ENCODE measurements around the gene NSUN4. TPM values are rescaled to one million over a fixed set of nuclear protein-coding genes. Genes with fewer than 3 reads are reported as not detected.
"Not testable (repeated sequence)": the region's sequence is repeated elsewhere in the genome, so short reads cannot be mapped to it uniquely, and the experiment has no call there.

Gene NSUN4
- total RNA-seq, 4 donors from 2014 or later, result 11.4 to 24.5 (median 18.4) TPM

DNA sequence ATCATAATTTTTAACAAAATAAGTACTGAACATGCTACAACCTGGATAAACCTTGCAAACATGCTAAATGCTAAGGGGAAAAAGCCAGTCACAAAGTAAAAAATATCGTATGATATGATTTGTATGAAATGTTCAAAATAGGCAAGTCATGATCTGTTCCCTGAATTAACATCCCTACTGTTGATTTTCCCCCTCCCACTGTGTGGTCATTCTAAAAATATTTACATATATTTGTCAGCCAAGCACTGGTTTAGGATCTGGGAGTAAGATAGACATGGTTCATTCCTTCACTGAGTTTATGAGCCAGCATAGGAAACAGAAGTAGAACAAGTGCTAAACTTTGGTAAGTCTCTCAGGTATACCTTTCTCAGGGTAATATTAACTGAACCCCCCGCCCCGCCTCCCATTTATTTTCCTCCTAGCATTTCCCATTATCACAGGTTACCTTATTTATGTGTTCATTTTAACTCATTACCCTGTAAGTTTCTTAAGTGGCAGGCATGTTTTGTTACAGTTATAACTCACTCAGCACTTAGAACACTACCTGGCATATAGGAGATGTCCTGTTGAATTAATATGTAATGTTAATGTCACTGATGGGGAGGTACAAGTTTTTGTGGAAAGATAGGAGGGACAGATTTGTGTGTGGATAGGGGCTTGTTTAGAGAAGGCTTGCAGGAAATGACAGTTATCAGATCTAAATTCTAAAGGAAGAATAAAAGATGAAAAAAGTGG lies 24.8 kb upstream of the NSUN4 start:
- H3K4me3 ChIP-seq, result no peak overlapping the region
- no peak overlapping the region for H3K27ac ChIP-seq
- no peaks in the 10 kb centered on the region for H3K27me3 ChIP-seq
- 81 to 82% methylated on average over 3 of the region's 3 CpGs for WGBS, 2 donors (ENCODE audit: low coverage in 1 of 2)
- H3K9me3 ChIP-seq, result no peaks in the 10 kb centered on the region
- H3K4me1 ChIP-seq, result no peaks in the 10 kb centered on the region
- no peak for ATAC-seq
- TF ChIP-seq, protein P1, sequence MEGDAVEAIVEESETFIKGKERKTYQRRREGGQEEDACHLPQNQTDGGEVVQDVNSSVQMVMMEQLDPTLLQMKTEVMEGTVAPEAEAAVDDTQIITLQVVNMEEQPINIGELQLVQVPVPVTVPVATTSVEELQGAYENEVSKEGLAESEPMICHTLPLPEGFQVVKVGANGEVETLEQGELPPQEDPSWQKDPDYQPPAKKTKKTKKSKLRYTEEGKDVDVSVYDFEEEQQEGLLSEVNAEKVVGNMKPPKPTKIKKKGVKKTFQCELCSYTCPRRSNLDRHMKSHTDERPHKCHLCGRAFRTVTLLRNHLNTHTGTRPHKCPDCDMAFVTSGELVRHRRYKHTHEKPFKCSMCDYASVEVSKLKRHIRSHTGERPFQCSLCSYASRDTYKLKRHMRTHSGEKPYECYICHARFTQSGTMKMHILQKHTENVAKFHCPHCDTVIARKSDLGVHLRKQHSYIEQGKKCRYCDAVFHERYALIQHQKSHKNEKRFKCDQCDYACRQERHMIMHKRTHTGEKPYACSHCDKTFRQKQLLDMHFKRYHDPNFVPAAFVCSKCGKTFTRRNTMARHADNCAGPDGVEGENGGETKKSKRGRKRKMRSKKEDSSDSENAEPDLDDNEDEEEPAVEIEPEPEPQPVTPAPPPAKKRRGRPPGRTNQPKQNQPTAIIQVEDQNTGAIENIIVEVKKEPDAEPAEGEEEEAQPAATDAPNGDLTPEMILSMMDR (IDR thresholded peaks at IDR 0.05), result no peak
- no peak for TF ChIP-seq EP300 (IDR thresholded peaks at IDR 0.05)
- no peak for TF ChIP-seq POLR2A (IDR thresholded peaks at IDR 0.05)
- no peak for TF ChIP-seq POLR2AphosphoS5 (IDR thresholded peaks at IDR 0.05)
- peaks cover 0 to 82% of the 10 kb centered on the region in 2 donors for H3K36me3 ChIP-seq

DNA sequence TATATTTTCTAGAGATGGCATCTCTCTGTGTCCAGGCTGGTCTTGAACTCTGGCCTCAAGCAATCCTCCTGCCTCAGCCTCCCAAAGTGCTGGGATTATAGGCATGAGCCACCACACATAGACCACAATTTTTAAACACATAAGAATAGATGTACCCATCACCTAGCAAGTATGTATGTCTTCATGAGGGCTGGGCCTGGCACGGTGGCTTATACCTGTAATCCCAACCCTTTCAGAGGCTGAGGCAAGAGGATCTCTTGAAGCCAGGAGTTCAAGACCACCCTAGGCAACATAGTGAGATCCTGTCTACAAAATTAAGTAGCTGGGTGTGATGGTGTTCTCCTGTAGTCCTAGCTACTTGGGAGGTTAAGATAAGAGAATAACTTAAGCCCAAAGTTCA lies 23.3 kb upstream of the NSUN4 start:
- TF ChIP-seq POLR2AphosphoS5 (IDR thresholded peaks at IDR 0.05), result no peak
- no peak for TF ChIP-seq POLR2A (IDR thresholded peaks at IDR 0.05)
- no peak for TF ChIP-seq EP300 (IDR thresholded peaks at IDR 0.05)
- TF ChIP-seq, protein P1 (IDR thresholded peaks at IDR 0.05), result no peak
- WGBS, 2 donors (ENCODE audit: low coverage in 1 of 2), result no CpG with 5 or more reads among the region's 1 CpG
- no peak for ATAC-seq

DNA sequence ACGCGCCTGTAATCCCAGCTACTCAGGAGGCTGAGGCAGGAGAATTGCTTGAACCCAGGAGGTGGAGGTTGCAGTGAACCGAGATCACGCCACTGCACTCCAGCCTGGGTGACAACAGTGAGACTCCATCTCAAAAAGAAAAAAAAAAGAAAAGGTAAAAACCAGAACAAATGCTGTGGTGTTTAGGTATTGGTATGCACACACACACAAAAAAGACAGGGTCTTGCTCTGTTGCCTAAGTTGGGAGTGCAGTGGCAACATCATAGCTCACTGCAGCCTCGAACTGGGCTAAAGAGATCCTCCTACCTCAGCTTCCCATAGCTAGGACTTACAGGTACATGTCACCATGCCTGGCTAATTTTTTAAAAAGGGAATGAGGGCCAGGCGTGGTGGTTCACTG lies 21.3 kb upstream of the NSUN4 start:
- H3K27me3 ChIP-seq, H3K4me3 ChIP-seq, H3K4me1 ChIP-seq, ATAC-seq, H3K9me3 ChIP-seq, H3K27ac ChIP-seq: not testable (repeated sequence)
- peaks cover 0 to 47% of the 10 kb centered on the region in 2 donors for H3K36me3 ChIP-seq
- 88 to 95% methylated on average over 5 to 6 of the region's 6 CpGs for WGBS, 2 donors (ENCODE audit: low coverage in 1 of 2)

More for the DNA sequence above, 23.3 kb upstream of the NSUN4 start:
- H3K4me1 ChIP-seq, result no peaks in the 10 kb centered on the region
- no peak overlapping the region for H3K27ac ChIP-seq
- H3K27me3 ChIP-seq, result no peaks in the 10 kb centered on the region
- no peak overlapping the region for H3K4me3 ChIP-seq
- no peaks in the 10 kb centered on the region for H3K9me3 ChIP-seq
- peaks cover 0 to 67% of the 10 kb centered on the region in 2 donors for H3K36me3 ChIP-seq

DNA sequence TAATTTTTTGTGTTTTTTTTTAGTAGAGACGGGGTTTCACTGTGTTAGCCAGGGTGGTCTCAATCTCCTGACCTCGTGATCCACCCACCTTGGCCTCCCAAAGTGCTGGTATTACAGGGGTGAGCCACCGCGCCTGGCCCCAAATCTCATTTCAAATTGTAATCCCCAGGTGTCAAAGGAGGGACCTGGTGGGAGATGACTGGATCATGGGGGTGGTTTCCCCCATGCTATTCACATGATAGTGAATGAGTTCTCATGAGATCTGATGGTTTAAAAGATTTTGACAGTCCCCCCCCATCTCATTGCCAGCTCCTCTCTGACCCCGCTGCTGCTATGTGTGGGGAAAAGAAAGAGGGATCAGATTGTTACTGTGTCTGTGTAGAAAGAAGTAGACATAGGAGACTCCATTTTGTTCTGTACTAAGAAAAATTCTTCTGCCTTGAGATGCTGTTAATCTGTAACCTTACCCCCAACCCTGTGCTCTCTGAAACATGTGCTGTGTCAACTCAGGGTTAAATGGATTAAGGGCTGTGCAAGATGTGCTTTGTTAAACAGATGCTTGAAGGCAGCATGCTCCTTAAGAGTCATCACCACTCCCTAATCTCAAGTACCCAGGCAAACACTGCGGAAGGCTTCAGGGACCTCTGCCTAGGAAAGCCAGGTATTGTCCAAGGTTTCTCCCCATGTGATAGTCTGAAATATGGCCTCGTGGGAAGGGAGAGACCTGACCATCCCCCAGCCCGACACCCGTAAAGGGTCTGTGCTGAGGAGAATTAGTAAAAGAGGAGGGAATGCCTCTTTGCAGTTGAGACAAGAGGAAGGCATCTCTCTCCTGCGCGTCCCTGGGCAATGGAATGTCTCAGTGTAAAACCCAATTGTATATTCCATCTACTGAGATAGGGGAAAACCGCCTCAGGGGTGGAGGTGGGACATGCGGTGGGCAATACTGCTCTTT lies 20.4 kb upstream of the NSUN4 start:
- not testable (repeated sequence) for ATAC-seq
- WGBS, 2 donors (ENCODE audit: low coverage in 1 of 2), result 0 to 65% methylated on average over 1 to 2 of the region's 13 CpGs

DNA sequence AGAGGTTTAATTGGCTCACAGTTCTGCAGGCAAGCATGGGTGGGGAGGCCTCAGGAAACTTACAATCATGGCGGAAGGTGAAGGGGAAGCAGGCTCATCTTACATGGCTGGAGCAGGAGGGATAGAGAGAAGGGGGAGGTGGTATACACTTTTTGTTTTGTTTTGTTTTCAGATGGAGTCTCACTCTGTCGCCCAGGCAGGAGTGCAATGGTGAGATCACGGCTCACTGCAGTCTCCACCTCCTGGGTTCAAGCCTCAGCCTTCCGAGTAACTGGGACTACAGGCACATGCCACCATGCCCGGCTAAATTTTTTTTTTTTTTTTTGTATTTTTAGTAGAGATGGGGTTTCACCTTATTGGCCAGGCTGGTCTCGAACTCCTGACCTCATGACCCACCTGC lies 18.4 kb upstream of the NSUN4 start:
- not testable (repeated sequence) for H3K4me3 ChIP-seq, H3K27ac ChIP-seq, H3K9me3 ChIP-seq, H3K4me1 ChIP-seq, H3K27me3 ChIP-seq, ATAC-seq
- H3K36me3 ChIP-seq, result peaks cover 0 to 18% of the 10 kb centered on the region in 2 donors
- 85 to 93% methylated on average over 4 to 6 of the region's 6 CpGs for WGBS, 2 donors (ENCODE audit: low coverage in 1 of 2)

More for the DNA sequence above, 20.4 kb upstream of the NSUN4 start:
- H3K9me3 ChIP-seq, H3K4me1 ChIP-seq, H3K27me3 ChIP-seq, H3K27ac ChIP-seq, H3K4me3 ChIP-seq: not testable (repeated sequence)
- H3K36me3 ChIP-seq, result peaks cover 0 to 38% of the 10 kb centered on the region in 2 donors

DNA sequence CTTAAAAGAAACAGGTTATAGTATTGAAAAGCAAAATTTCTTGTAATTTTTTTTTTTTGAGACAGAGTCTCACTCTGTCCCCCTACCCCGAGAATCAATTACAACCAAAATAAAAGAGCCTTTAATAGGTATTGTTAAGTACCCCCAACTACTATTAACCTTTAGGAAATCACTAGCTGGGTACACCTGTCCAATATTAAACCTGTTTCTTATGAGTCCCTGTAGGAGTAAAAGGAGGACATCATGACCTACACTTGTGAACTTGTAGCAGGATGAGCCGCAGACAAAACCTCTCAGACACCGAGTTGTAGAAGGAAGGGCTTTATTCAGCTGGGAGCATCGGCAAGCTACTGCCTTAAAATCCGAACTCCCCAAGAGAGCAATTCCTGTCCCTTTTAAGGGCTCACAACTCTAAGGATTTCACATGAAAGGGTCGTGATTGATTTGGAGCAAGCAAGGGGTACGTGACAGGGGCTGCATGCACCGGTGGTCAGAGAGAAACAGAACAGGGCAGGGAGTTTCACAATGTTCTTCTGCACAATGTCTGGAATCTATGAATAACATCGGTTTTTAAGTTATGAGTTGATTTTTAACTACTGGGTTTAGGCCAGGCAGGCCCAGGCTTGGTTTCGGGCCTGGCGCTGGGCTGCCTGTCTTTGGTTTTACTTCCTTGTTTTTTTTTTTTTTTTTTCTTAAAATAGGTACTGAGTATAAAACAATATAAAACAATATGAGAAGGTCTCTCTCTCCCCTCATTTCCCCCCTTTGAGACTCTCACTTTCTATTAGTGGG lies 15.1 kb upstream of the NSUN4 start:
- ATAC-seq, H3K27me3 ChIP-seq, H3K4me1 ChIP-seq, H3K4me3 ChIP-seq, H3K9me3 ChIP-seq, H3K27ac ChIP-seq, H3K36me3 ChIP-seq: not testable (repeated sequence)
- WGBS, 2 donors (ENCODE audit: low coverage in 1 of 2), result 93 to 94% methylated on average over 9 of the region's 11 CpGs

DNA sequence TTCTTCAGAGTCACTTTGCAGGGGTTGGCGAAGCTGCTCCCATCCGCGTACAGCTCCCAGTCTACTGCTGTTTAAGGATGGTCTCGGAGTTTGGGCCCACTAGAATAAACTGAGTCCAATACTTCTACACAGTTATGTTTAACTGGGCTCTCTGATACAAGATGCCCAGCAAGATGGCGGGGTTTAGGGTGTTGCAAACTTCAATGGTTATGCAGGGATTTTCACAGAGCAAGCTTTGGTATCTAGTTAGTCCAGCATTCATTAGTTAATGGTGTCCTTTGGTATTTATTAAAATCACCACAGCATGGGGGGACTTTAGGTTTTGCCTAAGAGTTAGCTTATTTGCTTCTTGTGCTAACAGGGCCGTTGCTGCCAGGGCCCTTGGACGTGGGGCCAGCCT lies 12.4 kb upstream of the NSUN4 start:
- not testable (repeated sequence) for H3K4me3 ChIP-seq, H3K9me3 ChIP-seq, H3K27me3 ChIP-seq, H3K36me3 ChIP-seq, H3K4me1 ChIP-seq, H3K27ac ChIP-seq, ATAC-seq
- 53 to 97% methylated on average over 2 to 5 of the region's 7 CpGs for WGBS, 2 donors (ENCODE audit: low coverage in 1 of 2)

DNA sequence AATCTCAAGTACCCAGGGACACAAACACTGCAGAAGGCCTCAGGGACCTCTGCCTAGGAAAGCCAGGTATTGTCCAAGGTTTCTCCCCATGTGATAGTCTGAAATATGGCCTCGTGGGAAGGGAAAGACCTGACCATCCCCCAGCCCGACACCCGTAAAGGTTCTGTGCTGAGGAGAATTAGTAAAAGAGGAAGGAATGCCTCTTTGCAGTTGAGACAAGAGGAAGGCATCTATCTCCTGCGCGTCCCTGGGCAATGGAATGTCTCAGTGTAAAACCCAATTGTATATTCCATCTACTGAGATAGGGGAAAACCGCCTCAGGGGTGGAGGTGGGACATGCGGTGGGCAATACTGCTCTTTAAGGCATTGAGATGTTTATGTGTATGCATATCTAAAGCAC lies 10.8 kb upstream of the NSUN4 start:
- not testable (repeated sequence) for H3K27me3 ChIP-seq, H3K4me3 ChIP-seq, H3K9me3 ChIP-seq, H3K36me3 ChIP-seq, H3K27ac ChIP-seq, H3K4me1 ChIP-seq, ATAC-seq
- WGBS, 2 donors (ENCODE audit: low coverage in 1 of 2), result 72% methylated on average over 3 of the region's 7 CpGs; no CpG with 5 or more reads in 1 of the 2 donors

DNA sequence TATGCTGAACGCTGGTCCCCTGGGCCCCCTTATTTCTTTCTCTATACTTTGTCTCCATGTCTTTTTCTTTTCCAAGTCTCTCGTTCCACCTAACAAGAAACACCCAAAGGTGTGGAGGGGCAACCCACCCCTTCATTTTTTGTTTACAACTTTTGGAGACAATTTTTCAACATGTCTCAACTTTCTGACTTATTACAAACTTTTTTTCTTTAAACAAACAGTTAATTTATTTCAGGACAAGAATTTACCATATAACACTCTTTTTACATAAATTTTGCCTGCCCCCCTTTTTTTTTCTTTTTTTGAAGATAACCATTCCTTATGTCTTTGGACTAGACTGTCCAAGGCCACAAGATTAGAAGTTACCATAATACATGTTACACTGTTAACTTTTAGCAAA lies 10.2 kb upstream of the NSUN4 start:
- WGBS, 2 donors (ENCODE audit: low coverage in 1 of 2), result 69 to 88% methylated on average over 1 to 2 of the region's 2 CpGs
- not testable (repeated sequence) for H3K27ac ChIP-seq, H3K4me1 ChIP-seq, H3K9me3 ChIP-seq, H3K4me3 ChIP-seq, H3K36me3 ChIP-seq, H3K27me3 ChIP-seq, ATAC-seq

All from gastroesophageal sphincter (tissue), 4 donors.